H9 (cell line): Measurements from ENCODE around the gene IL31. TPM values are rescaled to one million over a fixed set of nuclear protein-coding genes. Genes with fewer than 3 reads are reported as not detected.

Experiments used
- DNase-seq: peaks from one replicate; pipeline ENCODE4 v3.0.0-alpha.2; 2017
- H2AFZ ChIP-seq: one replicate; pipeline ENCODE4 v1.6.1; 2013; ENCODE audit warnings: mild to moderate bottlenecking, low read length, control low read depth, moderate library complexity
- H2AK5ac ChIP-seq: 2 replicates; pipeline ENCODE4 v1.6.1; 2013; ENCODE audit warnings: low read length, control low read depth, mixed read lengths; ENCODE audit not compliant: insufficient read length
- H2BK120ac ChIP-seq: one replicate; pipeline ENCODE4 v1.6.1; 2013; ENCODE audit warnings: low read depth, mild to moderate bottlenecking, low read length, control low read depth, inconsistent platforms; ENCODE audit not compliant: poor library complexity, severe bottlenecking
- H2BK12ac ChIP-seq: 2 replicates; pipeline ENCODE4 v1.6.1; 2013; ENCODE audit warnings: low read length, control low read depth, mixed read lengths, low read depth; ENCODE audit not compliant: insufficient read length
- H2BK15ac ChIP-seq: 2 replicates; pipeline ENCODE4 v1.6.1; 2013; ENCODE audit warnings: low read depth, low read length, control low read depth
- H2BK20ac ChIP-seq: one replicate; pipeline ENCODE4 v1.6.1; 2013; ENCODE audit warnings: low read depth, mild to moderate bottlenecking, low read length, control low read depth, inconsistent platforms; ENCODE audit not compliant: poor library complexity, severe bottlenecking
- H2BK5ac ChIP-seq: 2 replicates; pipeline ENCODE4 v1.6.1; 2013; ENCODE audit warnings: low read length, control low read depth, mixed read lengths; ENCODE audit not compliant: insufficient read length
- H3K14ac ChIP-seq: 2 replicates; pipeline ENCODE4 v1.6.1; 2013; ENCODE audit warnings: low read length, control low read depth; ENCODE audit not compliant: insufficient read depth
- H3K18ac ChIP-seq: 2 replicates; pipeline ENCODE4 v1.6.1; 2013; ENCODE audit warnings: low read depth, mild to moderate bottlenecking, mixed read lengths, low read length, control low read depth; ENCODE audit not compliant: insufficient read length
- H3K23ac ChIP-seq: 2 replicates; pipeline ENCODE4 v1.6.1; 2013; ENCODE audit warnings: low read length, control low read depth, mixed read lengths, low read depth; ENCODE audit not compliant: insufficient read length
- H3K23me2 ChIP-seq: 2 replicates; pipeline ENCODE4 v1.6.1; 2013; ENCODE audit warnings: low read depth, mild to moderate bottlenecking, mixed read lengths, low read length, control low read depth; ENCODE audit not compliant: insufficient read length, poor library complexity, severe bottlenecking
- H3K27ac ChIP-seq: 2 replicates; pipeline ENCODE4 v1.5.1; 2013; ENCODE audit warnings: low read length, control low read depth, mixed read lengths, low read depth; ENCODE audit not compliant: insufficient read length
- H3K27me3 ChIP-seq: 2 replicates; pipeline ENCODE4 v1.6.1; 2013; ENCODE audit warnings: low read length, control low read depth, inconsistent platforms; ENCODE audit not compliant: insufficient read depth
- H3K4ac ChIP-seq: 2 replicates; pipeline ENCODE4 v1.6.1; 2013; ENCODE audit warnings: low read depth, mild to moderate bottlenecking, control low read depth, inconsistent platforms, low read length, moderate library complexity
- H3K4me1 ChIP-seq: 2 replicates; pipeline ENCODE4 v1.6.1; 2013; ENCODE audit warnings: low read length, control low read depth, inconsistent platforms; ENCODE audit not compliant: insufficient read depth
- H3K4me2 ChIP-seq: 2 replicates; pipeline ENCODE4 v1.6.1; 2013; ENCODE audit warnings: low read length, control low read depth, mixed read lengths; ENCODE audit not compliant: insufficient read length, insufficient read depth
- H3K56ac ChIP-seq: 2 replicates; pipeline ENCODE4 v1.6.1; 2013; ENCODE audit warnings: low read depth, mild to moderate bottlenecking, mixed read lengths, low read length, control low read depth; ENCODE audit not compliant: insufficient read length
- H3K79me1 ChIP-seq: 2 replicates; pipeline ENCODE4 v1.6.1; 2013; ENCODE audit warnings: low read depth, mild to moderate bottlenecking, moderate library complexity, low read length, control low read depth, inconsistent platforms; ENCODE audit not compliant: insufficient read depth, poor library complexity, severe bottlenecking
- H3K79me2 ChIP-seq: 2 replicates; pipeline ENCODE4 v1.6.1; 2013; ENCODE audit warnings: low read length, control low read depth, inconsistent platforms; ENCODE audit not compliant: insufficient read depth
- H3K9ac ChIP-seq: 2 replicates; pipeline ENCODE4 v1.6.1; 2013; ENCODE audit warnings: low read length, control low read depth, mixed read lengths; ENCODE audit not compliant: insufficient read length; ENCODE audit errors: extremely low read depth
- H3K9me3 ChIP-seq: one replicate; pipeline ENCODE4 v1.6.1; 2013; ENCODE audit warnings: low read depth, low read length, inconsistent platforms; ENCODE audit not compliant: control insufficient read depth
- H3T11ph ChIP-seq: one replicate; pipeline ENCODE4 v1.6.1; 2013; ENCODE audit warnings: mild to moderate bottlenecking, low read length, control low read depth, inconsistent platforms
- H4K20me1 ChIP-seq: one replicate; pipeline ENCODE4 v1.6.1; 2013; ENCODE audit not compliant: control insufficient read depth, insufficient read length, insufficient read depth
- H4K5ac ChIP-seq: 2 replicates; pipeline ENCODE4 v1.6.1; 2013; ENCODE audit warnings: low read depth, mild to moderate bottlenecking, mixed read lengths, low read length, control low read depth; ENCODE audit not compliant: insufficient read length
- H4K8ac ChIP-seq: replicated peaks from 2 replicates; pipeline ENCODE4 v1.6.1; 2013; ENCODE audit warnings: low read length, control low read depth, mixed read lengths, low read depth; ENCODE audit not compliant: insufficient read length
- H4K91ac ChIP-seq: 2 replicates; pipeline ENCODE4 v1.6.1; 2013; ENCODE audit warnings: low read depth, mild to moderate bottlenecking, moderate library complexity, mixed read lengths, low read length, control low read depth; ENCODE audit not compliant: insufficient read length
- H3K27ac Mint-ChIP-seq, 3 experiments: 2 replicates in 2 of 3; 3 replicates in 1 of 3; pipeline ENCODE4 v1.8.0; 2020 to 2021; ENCODE audit warnings: mixed read lengths in 3 of 3, mild to moderate bottlenecking in 1 of 3, moderate library complexity in 1 of 3
- H3K27me3 Mint-ChIP-seq: 2 replicates; pipeline ENCODE4 v1.8.0; 2021; ENCODE audit warnings: low read depth, mild to moderate bottlenecking, moderate library complexity, mixed read lengths
- H3K36me3 Mint-ChIP-seq, 3 experiments: 2 replicates in 2 of 3; 3 replicates in 1 of 3; pipeline ENCODE4 v1.8.0; 2020 to 2021; ENCODE audit warnings: low read depth in 3 of 3, mixed read lengths in 3 of 3; ENCODE audit not compliant: insufficient read depth in 1 of 3
- H3K4me1 Mint-ChIP-seq, 2 experiments: 2 replicates each; pipeline ENCODE4 v1.8.0; 2020; ENCODE audit warnings: mixed read lengths in 2 of 2
- H3K4me3 Mint-ChIP-seq, 2 experiments: 2 replicates in 1 of 2; 3 replicates in 1 of 2; pipeline ENCODE4 v1.8.0; 2020 to 2021; ENCODE audit warnings: mild to moderate bottlenecking in 2 of 2, mixed read lengths in 2 of 2, moderate library complexity in 1 of 2
- H3K9me3 Mint-ChIP-seq, 2 experiments: 2 replicates in 1 of 2; 3 replicates in 1 of 2; pipeline ENCODE4 v1.8.0; 2020; ENCODE audit warnings: mild to moderate bottlenecking in 2 of 2, mixed read lengths in 2 of 2, moderate library complexity in 1 of 2
- CTCF ChIP-seq: fragments of 200-600 bp; sonication (generic); conservative IDR thresholded peaks from 3 replicates; pipeline ENCODE4 v1.8.0; 2021; ENCODE audit warnings: antibody characterized with exemption, mild to moderate bottlenecking
- WGBS: extraction: QIAGEN DNeasy Blood & Tissue Kit; methylation state at CpG from one replicate; pipeline ENCODE4 v1.1.7; 2013; ENCODE audit warnings: missing lambda C conversion rate, low lambda C conversion rate, mixed read lengths; ENCODE audit not compliant: insufficient read length; ENCODE audit errors: extremely low coverage; 5-methylcytosine and 5-hydroxymethylcytosine counted together
- total RNA-seq: library from RNA; stranded (reverse); gene quantifications from 2 replicates; pipeline ENCODE4 v1.2.1, GENCODE V29; 2021

IL31 gene
- total RNA-seq, 1 experiment from 2014 or later: not detected

GRCh38 chr12:122206976-122207375 is 33.0 kb upstream of the IL31 start:
- no peak overlapping the region for H2BK20ac ChIP-seq
- H3K4me3 Mint-ChIP-seq: no peak overlapping the region
- H3K23me2 ChIP-seq: peaks cover 7% of the 10 kb centered on the region
- WGBS: no CpG with 5 or more reads among the region's 8 CpGs
- no peaks in the 10 kb centered on the region for H3K9me3 ChIP-seq
- no peaks in the 10 kb centered on the region; the same call in 1 of the 2 replicates for H3K4me1 ChIP-seq
- no peak overlapping the region for H2BK15ac ChIP-seq
- no peak overlapping the region for H3K14ac ChIP-seq
- no peak overlapping the region for H3K27ac ChIP-seq
- H4K91ac ChIP-seq: no peak overlapping the region
- no peak for DNase-seq
- H3K9ac ChIP-seq: no peak overlapping the region
- H3K79me2 ChIP-seq: no peaks in the 10 kb centered on the region
- H3K9me3 Mint-ChIP-seq: no peaks in the 10 kb centered on the region
- no peak overlapping the region for H3K23ac ChIP-seq
- H3K79me1 ChIP-seq: no peaks in the 10 kb centered on the region
- peaks cover 21 to 40% (median 36%) of the 10 kb centered on the region in 3 experiments; a peak in 6 of 7 replicates for H3K36me3 Mint-ChIP-seq
- H3K4me2 ChIP-seq: no peak overlapping the region
- H4K20me1 ChIP-seq: no peaks in the 10 kb centered on the region
- no peak overlapping the region for H3K56ac ChIP-seq
- no peak overlapping the region for H3T11ph ChIP-seq
- no peak overlapping the region for H2BK120ac ChIP-seq
- H3K18ac ChIP-seq: no peak overlapping the region
- H2BK12ac ChIP-seq: no peak overlapping the region
- no peak overlapping the region for H2AFZ ChIP-seq
- H2AK5ac ChIP-seq: no peak overlapping the region
- peaks cover 4% of the 10 kb centered on the region; the same call in 1 of the 2 replicates for H3K27me3 ChIP-seq
- no peak overlapping the region for H3K27ac Mint-ChIP-seq
- H2BK5ac ChIP-seq: no peak overlapping the region
- peaks cover 25 to 30% of the 10 kb centered on the region in 2 experiments for H3K4me1 Mint-ChIP-seq
- no peak overlapping the region for H4K8ac ChIP-seq
- no peak overlapping the region for H3K4ac ChIP-seq
- TF ChIP-seq CTCF: no peak
- peaks cover 36% of the 10 kb centered on the region for H3K27me3 Mint-ChIP-seq
- H4K5ac ChIP-seq: no peak overlapping the region
